ENCODE data around the gene MAML2. TPM values are rescaled to one million over a fixed set of nuclear protein-coding genes. Genes with fewer than 3 reads are reported as not detected.
A peak's percentile ranks its signal among the peaks of the same experiment; 100 is the strongest.

MAML2 gene
- total and polyA plus RNA-seq, 8 donors: 2.4 to 11.8 (median 4.1) TPM

DNA sequence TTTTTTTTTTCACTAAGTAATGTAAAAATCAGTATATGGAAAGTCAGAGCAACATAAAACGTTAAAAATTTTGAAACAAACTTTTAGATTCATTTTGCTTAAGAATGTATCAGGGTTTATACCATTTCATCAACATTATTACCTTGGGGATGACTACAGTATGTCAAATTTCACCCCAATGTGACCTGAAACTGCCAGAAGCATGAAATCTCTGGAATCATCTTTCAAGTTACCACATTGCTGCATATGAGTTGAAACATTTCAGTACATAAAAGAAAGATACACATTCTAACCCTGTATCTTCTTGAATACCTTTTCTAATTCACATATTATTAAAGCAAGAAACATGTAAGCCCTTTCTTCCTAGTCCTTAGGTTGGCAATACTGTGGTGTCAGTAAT is 32.8 kb downstream of the MAML2 start:
- 59 to 77% methylated on average over 1 of the region's 1 CpG for WGBS, 2 donors
- FAIRE-seq (no peak), DNase-seq (no peak), ATAC-seq (no peak)
- H3K36me3 ChIP-seq: no peaks in the 10 kb centered on the region
- H3K27ac ChIP-seq: peak overlapping the region in 1 of 4 donors; percentile 30
- no peaks in the 10 kb centered on the region for H3K9me3 ChIP-seq
- H3K4me3 ChIP-seq: no peak overlapping the region
- TF ChIP-seq, protein P1, sequence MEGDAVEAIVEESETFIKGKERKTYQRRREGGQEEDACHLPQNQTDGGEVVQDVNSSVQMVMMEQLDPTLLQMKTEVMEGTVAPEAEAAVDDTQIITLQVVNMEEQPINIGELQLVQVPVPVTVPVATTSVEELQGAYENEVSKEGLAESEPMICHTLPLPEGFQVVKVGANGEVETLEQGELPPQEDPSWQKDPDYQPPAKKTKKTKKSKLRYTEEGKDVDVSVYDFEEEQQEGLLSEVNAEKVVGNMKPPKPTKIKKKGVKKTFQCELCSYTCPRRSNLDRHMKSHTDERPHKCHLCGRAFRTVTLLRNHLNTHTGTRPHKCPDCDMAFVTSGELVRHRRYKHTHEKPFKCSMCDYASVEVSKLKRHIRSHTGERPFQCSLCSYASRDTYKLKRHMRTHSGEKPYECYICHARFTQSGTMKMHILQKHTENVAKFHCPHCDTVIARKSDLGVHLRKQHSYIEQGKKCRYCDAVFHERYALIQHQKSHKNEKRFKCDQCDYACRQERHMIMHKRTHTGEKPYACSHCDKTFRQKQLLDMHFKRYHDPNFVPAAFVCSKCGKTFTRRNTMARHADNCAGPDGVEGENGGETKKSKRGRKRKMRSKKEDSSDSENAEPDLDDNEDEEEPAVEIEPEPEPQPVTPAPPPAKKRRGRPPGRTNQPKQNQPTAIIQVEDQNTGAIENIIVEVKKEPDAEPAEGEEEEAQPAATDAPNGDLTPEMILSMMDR (IDR thresholded peaks at IDR 0.05): no peak
- H3K27me3 ChIP-seq: no peaks in the 10 kb centered on the region
- intact Hi-C loops (cut with DNase I): no loop called here
- H3K4me1 ChIP-seq: peaks cover 7 to 49% (median 14%) of the 10 kb centered on the region in 3 donors

DNA sequence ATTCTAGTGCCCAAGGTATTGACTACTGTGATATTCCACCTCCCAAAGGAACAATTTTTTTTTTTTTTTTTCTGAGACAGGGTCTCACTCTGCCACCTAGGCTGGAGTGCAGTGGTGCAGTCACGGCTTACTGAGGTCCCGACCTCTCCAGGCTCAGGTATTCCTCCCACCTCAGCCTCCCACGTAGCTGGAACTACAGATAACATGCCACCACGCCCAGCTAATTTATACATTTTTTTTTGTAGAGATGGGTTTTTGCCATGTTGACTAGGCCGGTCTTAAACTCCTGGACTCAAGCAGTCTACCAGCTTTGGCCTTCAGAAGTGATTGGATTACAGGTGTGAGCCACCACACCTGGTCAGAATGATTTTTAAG is 33.4 kb downstream of the MAML2 start:
- Histone ChIP-seq H3K36me3 (no peaks in the 10 kb centered on the region), H3K27me3 (no peaks in the 10 kb centered on the region), H3K27ac (no peak overlapping the region), H3K4me1 (peaks cover 7 to 49% (median 14%) of the 10 kb centered on the region in 3 donors), H3K4me3 (no peak overlapping the region), H3K9me3 (no peaks in the 10 kb centered on the region)
- no peak for FAIRE-seq
- ATAC-seq: no peak
- DNase-seq: no peak
- TF ChIP-seq, protein P1 (IDR thresholded peaks at IDR 0.05): no peak
- 69 to 78% methylated on average over 5 of the region's 5 CpGs for WGBS, 2 donors
- intact Hi-C loops (cut with DNase I): no loop called here

DNA sequence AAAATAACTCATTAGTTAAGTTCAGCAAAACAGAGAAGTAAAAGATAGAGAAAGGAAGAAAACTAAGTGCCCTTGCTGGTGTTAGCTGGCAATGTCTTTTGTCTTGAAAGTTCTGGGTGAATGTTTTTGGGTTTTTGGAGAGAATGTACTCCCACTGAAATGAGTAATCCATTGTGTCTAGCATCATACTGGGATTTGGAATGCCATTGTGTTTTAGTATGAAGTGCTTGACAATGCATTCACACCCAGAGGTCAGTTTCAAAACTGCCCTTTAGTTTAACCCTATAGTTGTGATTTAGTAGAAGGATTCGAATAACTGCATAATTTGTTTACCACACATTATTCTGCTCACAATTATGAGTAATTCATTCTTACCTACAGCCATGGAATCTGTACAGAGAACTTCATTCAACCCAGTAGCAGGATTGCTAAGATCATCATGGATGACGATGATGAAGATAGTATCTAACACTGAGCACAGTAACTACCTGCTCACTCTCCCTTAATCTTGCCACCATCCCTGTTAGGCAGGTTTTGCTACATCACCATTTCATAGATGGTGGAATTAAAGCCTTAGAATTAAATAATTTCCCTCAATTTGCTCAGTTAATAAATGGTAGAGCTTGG is 33.9 kb downstream of the MAML2 start:
- TF ChIP-seq, protein P1 (IDR thresholded peaks at IDR 0.05): no peak
- peaks cover 7 to 44% (median 14%) of the 10 kb centered on the region in 3 donors for H3K4me1 ChIP-seq
- peak overlapping the region in 1 of 4 donors; percentile 44 for H3K27ac ChIP-seq
- DNase-seq (no peak), ATAC-seq (no peak), FAIRE-seq (no peak)
- no peak overlapping the region for H3K4me3 ChIP-seq
- intact Hi-C loops (cut with DNase I): no loop called here
- H3K27me3 ChIP-seq: no peaks in the 10 kb centered on the region
- H3K9me3 ChIP-seq: no peaks in the 10 kb centered on the region
- no peaks in the 10 kb centered on the region for H3K36me3 ChIP-seq
- 81 to 94% methylated on average over 2 of the region's 2 CpGs for WGBS, 2 donors

DNA sequence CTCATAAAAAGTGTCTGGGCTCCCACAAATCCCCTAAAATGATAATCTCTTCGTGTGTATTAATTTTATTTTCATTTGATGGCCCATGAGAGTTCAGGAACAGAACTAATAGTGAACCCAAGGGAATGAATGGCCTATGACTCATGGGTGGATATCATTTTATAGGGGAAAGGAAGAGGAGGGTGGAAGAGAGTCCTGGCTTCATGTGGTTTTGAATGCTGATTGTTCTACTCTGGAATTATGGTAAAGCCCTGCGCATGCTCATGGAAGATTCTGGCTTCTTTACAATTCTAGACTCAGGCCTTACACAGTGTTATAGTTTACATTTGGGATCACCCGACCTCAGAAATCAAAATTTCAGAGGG is 35.2 kb downstream of the MAML2 start:
- no peaks in the 10 kb centered on the region for H3K9me3 ChIP-seq
- peaks cover 14 to 46% (median 14%) of the 10 kb centered on the region in 3 donors for H3K4me1 ChIP-seq
- no peak for DNase-seq
- TF ChIP-seq, protein P1 (IDR thresholded peaks at IDR 0.05): no peak
- no peaks in the 10 kb centered on the region for H3K36me3 ChIP-seq
- intact Hi-C loops (cut with DNase I): no loop called here
- ATAC-seq: peak in 3 of 4 donors; percentile 11 to 29 (median 24)
- no peak for FAIRE-seq
- H3K27me3 ChIP-seq: no peaks in the 10 kb centered on the region
- peak overlapping the region in 2 of 4 donors; percentile 80 for H3K27ac ChIP-seq
- H3K4me3 ChIP-seq: no peak overlapping the region
- WGBS, 2 donors: 58 to 67% methylated on average over 3 of the region's 3 CpGs

Measured in pancreas (tissue), 10 donors.